PC-3 (cell line): ENCODE results near the gene CRYBG2.

Experiments
- EZH2 ChIP-seq: fragments of 300-600 bp; sonication (generic); IDR thresholded peaks from one replicate; pipeline ENCODE4 v1.6.1; 2017; ENCODE audit warnings: antibody characterized with exemption, mild to moderate bottlenecking, low read length; ENCODE audit not compliant: unreplicated experiment
- EZH2phosphoT487 ChIP-seq: fragments of 300-600 bp; sonication (generic); IDR thresholded peaks from 2 replicates; pipeline ENCODE4 v1.6.1; 2018; ENCODE audit warnings: mild to moderate bottlenecking, antibody characterized with exemption, low read length, borderline replicate concordance
- TF ChIP-seq, protein P1 (sequence below): fragments of 300-600 bp; sonication (generic); conservative IDR thresholded peaks from 2 replicates; pipeline ENCODE4 v1.5.1; 2017; ENCODE audit warnings: antibody characterized with exemption, low read depth, mild to moderate bottlenecking, low read length

DNA sequence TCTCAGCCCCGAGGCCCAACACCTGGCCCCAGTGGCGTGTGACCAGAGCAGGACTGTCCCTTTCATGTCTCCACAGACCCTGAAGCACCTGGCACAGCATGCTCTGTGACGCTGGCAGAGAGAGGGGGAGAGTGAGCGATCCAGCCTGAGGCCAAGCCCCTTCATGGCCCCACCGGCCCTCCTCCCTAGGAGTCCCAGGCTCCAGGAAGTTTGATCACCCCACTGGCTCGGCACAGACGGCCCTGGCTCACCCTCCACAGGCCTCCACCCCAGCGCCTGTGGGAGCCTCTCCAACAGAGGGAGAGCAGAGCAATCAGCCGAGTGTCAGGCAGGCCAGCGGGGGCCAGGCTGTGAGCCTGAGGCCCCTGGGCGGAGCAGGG is 63.1 kb downstream of the CRYBG2 start:
- TF ChIP-seq, protein P1, sequence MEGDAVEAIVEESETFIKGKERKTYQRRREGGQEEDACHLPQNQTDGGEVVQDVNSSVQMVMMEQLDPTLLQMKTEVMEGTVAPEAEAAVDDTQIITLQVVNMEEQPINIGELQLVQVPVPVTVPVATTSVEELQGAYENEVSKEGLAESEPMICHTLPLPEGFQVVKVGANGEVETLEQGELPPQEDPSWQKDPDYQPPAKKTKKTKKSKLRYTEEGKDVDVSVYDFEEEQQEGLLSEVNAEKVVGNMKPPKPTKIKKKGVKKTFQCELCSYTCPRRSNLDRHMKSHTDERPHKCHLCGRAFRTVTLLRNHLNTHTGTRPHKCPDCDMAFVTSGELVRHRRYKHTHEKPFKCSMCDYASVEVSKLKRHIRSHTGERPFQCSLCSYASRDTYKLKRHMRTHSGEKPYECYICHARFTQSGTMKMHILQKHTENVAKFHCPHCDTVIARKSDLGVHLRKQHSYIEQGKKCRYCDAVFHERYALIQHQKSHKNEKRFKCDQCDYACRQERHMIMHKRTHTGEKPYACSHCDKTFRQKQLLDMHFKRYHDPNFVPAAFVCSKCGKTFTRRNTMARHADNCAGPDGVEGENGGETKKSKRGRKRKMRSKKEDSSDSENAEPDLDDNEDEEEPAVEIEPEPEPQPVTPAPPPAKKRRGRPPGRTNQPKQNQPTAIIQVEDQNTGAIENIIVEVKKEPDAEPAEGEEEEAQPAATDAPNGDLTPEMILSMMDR, result no peak
- TF ChIP-seq EZH2 (no peak), EZH2phosphoT487 (no peak)
